ENCODE results near the gene HOXB7.

HOXB7 gene

GRCh38 chr17:48565925-48566710, 44.7 kb downstream of the HOXB7 start:
- no peak for DNase-seq (ENCODE audit: low spot score)

- DNase-seq (ENCODE audit: low spot score) = no peak
These were observed 45.7 kb downstream of the HOXB7 start for GRCh38 chr17:48565022-48565554.

GRCh38 chr17:48564188-48565021, 46.4 kb downstream of the HOXB7 start:
- DNase-seq (ENCODE audit: low spot score) = no peak

- no peak for DNase-seq (ENCODE audit: low spot score)
These were observed 47.0 kb downstream of the HOXB7 start for GRCh38 chr17:48563867-48564187.

GRCh38 chr17:48563385-48563838, 47.4 kb downstream of the HOXB7 start:
- no peak for DNase-seq (ENCODE audit: low spot score)

- no peak for DNase-seq (ENCODE audit: low spot score)
These were observed 47.9 kb downstream of the HOXB7 start for GRCh38 chr17:48562934-48563333.

GRCh38 chr17:48561884-48562810, 48.7 kb downstream of the HOXB7 start:
- DNase-seq (ENCODE audit: low spot score) = no peak

GRCh38 chr17:48559840-48560817, 50.7 kb downstream of the HOXB7 start:
- no peak for DNase-seq (ENCODE audit: low spot score)

- DNase-seq (ENCODE audit: low spot score) = no peak
These were observed 51.5 kb downstream of the HOXB7 start for GRCh38 chr17:48559122-48559839.

- DNase-seq (ENCODE audit: low spot score) = no peak
These were observed 52.0 kb downstream of the HOXB7 start for GRCh38 chr17:48558831-48559121.

- no peak for DNase-seq (ENCODE audit: low spot score)
These were observed 52.6 kb downstream of the HOXB7 start for GRCh38 chr17:48558057-48558830.
